ENCODE data around the gene CCDC192.
A peak's percentile ranks its signal among the peaks of the same experiment; 100 is the strongest.

CCDC192 gene

DNA sequence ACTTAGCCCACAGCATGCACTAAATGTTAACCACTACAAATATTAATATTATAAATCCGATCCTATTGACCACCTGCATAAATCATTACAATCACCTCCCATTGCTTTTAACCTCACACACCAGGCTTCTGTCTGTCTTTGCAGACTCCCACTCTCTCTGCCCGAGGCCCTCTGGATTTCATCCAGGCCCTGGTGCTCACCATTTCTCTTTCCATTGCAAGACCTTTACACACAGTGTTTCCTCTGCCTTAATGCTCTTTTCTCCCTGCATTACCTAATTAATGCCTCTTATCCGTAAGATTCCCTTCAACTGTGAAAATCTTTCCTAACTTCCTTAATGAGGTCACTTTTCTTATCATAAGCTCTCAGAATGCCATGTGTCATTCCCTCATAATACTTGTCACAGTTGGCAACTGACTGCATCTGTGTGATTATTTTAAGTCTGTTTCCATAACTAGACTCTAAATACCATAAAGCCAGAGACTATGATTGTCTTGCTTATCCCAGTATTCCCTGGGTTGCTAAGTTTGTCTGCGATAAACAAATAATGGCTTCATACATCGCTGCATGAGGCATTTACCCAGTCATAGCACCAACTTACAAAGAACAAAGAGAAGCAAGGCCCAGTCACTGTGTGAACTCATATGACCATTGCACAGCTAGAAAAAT lies 155.1 kb downstream of the CCDC192 start:
- POLR2A ChIA-PET: no interaction called here
- TF ChIP-seq CTBP1 (IDR thresholded peaks at IDR 0.05; ENCODE audit: borderline replicate concordance) (no peak), FOXK2 (IDR thresholded peaks at IDR 0.05) (no peak)
- TF ChIP-seq, protein P1, sequence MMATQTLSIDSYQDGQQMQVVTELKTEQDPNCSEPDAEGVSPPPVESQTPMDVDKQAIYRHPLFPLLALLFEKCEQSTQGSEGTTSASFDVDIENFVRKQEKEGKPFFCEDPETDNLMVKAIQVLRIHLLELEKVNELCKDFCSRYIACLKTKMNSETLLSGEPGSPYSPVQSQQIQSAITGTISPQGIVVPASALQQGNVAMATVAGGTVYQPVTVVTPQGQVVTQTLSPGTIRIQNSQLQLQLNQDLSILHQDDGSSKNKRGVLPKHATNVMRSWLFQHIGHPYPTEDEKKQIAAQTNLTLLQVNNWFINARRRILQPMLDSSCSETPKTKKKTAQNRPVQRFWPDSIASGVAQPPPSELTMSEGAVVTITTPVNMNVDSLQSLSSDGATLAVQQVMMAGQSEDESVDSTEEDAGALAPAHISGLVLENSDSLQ (IDR thresholded peaks at IDR 0.05): no peak
- DNase-seq (ENCODE audit: extremely low spot score): no peak
- CTCF ChIA-PET: no interaction called here

DNA sequence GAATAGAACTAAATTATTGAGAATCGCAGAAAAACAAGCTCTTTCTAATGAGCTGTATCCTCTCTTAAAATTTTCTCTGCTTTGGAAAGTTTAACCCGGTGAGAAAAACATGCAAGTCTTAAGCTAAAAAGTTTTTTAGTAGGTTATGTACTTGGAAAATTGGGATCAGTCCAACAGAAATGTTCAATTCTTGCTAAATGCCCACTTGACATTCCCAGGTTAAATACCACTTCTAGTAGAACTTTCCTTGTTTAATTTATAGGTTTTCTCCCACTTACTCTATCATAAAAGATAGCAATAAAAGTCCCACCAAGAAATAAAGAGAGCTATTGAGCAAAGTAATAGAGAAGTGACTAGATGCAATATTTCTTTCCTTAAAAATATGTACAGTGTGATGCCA lies 157.1 kb downstream of the CCDC192 start:
- no peak for DNase-seq (ENCODE audit: extremely low spot score)
- TF ChIP-seq CTBP1 (IDR thresholded peaks at IDR 0.05; ENCODE audit: borderline replicate concordance): no peak
- no peak for TF ChIP-seq SP1 (IDR thresholded peaks at IDR 0.05)
- TF ChIP-seq, protein P1 (IDR thresholded peaks at IDR 0.05): peak; percentile 14; the same call in 1 of the 2 replicates
- no peak for TF ChIP-seq ELF4 (IDR thresholded peaks at IDR 0.05)
- TF ChIP-seq NFRKB (IDR thresholded peaks at IDR 0.05): no peak
- no peak for TF ChIP-seq FOXA1 (IDR thresholded peaks at IDR 0.05)
- no peak for TF ChIP-seq LEF1 (IDR thresholded peaks at IDR 0.05; ENCODE audit: borderline replicate concordance)
- TF ChIP-seq ZNF384 (IDR thresholded peaks at IDR 0.05): no peak
- CTCF ChIA-PET: no interaction called here
- POLR2A ChIA-PET: interaction anchor here (0.6 kb wide), 1 partner anchor 229 kb away, joined by 4 read pairs; no protein-coding TSS in a partner anchor

DNA sequence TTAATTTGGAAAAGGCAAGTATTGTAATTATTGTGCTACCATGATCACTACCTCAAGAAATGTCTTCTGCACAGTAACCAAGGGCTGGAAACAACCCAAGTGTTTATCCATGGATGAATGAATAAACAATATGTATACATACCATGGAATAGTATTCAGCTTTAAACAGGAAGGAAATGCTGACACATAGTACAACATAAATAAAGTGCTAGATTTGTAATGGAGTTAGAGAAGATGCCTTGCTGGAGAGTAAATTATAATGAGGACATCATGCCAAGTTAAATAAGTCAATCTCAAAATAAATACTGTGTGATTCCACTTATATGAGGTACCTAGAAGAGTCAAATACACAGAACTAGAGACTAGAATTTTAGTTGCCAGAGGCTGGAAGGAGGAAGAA lies 160.0 kb downstream of the CCDC192 start:
- POLR2A ChIA-PET: no interaction called here
- CTCF ChIA-PET: interaction anchor here (0.6 kb wide), 1 partner anchor 47 kb away, joined by 6 read pairs; no protein-coding TSS in a partner anchor
- DNase-seq (ENCODE audit: extremely low spot score): no peak
- no peak for TF ChIP-seq FOXA1 (IDR thresholded peaks at IDR 0.05)
- TF ChIP-seq SUZ12 (IDR thresholded peaks at IDR 0.05): no peak
- no peak for TF ChIP-seq ARNT (IDR thresholded peaks at IDR 0.05)
- TF ChIP-seq L3MBTL2 (conservative IDR thresholded peaks at IDR 0.05): no peak
- no peak for TF ChIP-seq FOXK2 (IDR thresholded peaks at IDR 0.05)
- TF ChIP-seq, protein P1 (IDR thresholded peaks at IDR 0.05): no peak
- no peak for TF ChIP-seq NFRKB (IDR thresholded peaks at IDR 0.05)
- TF ChIP-seq CTBP1 (IDR thresholded peaks at IDR 0.05; ENCODE audit: borderline replicate concordance): no peak
- no peak for TF ChIP-seq BHLHE40 (IDR thresholded peaks at IDR 0.05; ENCODE audit: borderline replicate concordance)
- TF ChIP-seq SP1 (IDR thresholded peaks at IDR 0.05): no peak
- no peak for TF ChIP-seq FOXM1 (IDR thresholded peaks at IDR 0.05; ENCODE audit: borderline replicate concordance)
- TF ChIP-seq TARDBP (IDR thresholded peaks at IDR 0.05): no peak
- TF ChIP-seq ELF4 (IDR thresholded peaks at IDR 0.05): no peak

DNA sequence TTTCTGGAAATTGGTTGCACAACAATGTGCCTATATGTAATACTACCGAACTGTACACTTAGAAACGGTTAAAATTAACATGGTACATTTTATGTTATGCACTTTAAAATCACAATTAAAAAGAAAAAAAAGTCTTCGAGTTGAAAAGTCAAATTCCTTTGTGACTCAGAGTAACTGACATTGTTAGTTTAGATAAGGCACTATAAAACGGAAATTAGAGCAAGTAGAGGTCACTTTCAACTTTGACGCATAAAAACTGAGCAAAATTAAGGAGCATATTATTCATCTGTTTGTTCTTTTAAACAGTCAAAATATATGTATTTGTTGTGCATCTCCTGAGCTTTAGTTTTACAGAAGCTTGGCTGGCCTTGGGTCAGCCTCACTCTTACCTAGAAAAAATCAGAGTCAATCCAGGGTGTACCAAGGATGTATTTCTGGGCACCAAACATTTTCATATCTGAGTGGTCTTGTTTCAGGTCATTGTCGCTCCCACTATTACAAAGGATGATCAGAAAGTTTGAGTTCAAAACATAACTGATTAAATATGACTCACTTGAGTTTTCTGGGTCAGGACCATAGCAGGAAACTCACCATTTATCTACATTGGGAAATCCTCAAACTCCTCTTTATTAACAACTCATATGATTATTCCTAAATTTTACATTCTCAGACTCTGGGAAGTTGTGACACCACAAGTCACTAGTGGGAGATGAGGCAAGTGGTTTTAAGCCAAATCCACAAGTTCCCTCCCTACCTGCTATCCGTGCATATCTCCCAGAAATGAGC lies 160.6 kb downstream of the CCDC192 start:
- DNase-seq (ENCODE audit: extremely low spot score): no peak
- no peak for TF ChIP-seq ARNT (IDR thresholded peaks at IDR 0.05)
- no peak for TF ChIP-seq TARDBP (IDR thresholded peaks at IDR 0.05)
- TF ChIP-seq CTBP1 (IDR thresholded peaks at IDR 0.05; ENCODE audit: borderline replicate concordance): no peak
- TF ChIP-seq SUZ12 (IDR thresholded peaks at IDR 0.05): no peak
- TF ChIP-seq LEF1 (IDR thresholded peaks at IDR 0.05; ENCODE audit: borderline replicate concordance): no peak
- no peak for TF ChIP-seq FOXA1 (IDR thresholded peaks at IDR 0.05)
- TF ChIP-seq BHLHE40 (IDR thresholded peaks at IDR 0.05; ENCODE audit: borderline replicate concordance): no peak
- TF ChIP-seq ELF4 (IDR thresholded peaks at IDR 0.05): no peak
- no peak for TF ChIP-seq HDGF (IDR thresholded peaks at IDR 0.05; ENCODE audit: borderline replicate concordance)
- no peak for TF ChIP-seq FOXK2 (IDR thresholded peaks at IDR 0.05)
- TF ChIP-seq ZNF384 (IDR thresholded peaks at IDR 0.05): no peak
- ChIA-PET POLR2A (no interaction called here), CTCF (interaction anchor here (0.6 kb wide), 1 partner anchor 46 kb away, joined by 6 read pairs; no protein-coding TSS in a partner anchor)

DNA sequence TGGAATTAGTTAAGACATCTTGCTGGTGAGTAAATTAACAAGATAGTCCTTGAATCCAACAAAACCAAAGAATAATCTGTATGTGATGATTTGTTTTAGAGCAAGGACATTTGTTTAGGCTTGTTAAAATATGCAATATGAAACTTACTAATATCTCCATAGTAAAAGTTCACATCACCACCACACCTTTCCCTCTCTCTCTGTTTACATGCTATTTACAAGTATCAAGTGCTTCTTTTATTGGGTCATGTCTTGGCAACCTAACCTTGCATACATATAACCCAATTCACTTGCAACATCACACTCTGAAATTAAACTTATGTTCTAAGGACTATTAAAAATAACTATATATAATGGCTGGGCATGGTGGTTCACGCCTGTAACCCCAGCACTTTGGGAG lies 161.3 kb downstream of the CCDC192 start:
- ChIA-PET CTCF (interaction anchor here (2.0 kb wide), 1 partner anchor 13 kb away, joined by 20 read pairs; no protein-coding TSS in a partner anchor), POLR2A (no interaction called here)
- DNase-seq (ENCODE audit: extremely low spot score): no peak
- TF ChIP-seq, protein P1 (IDR thresholded peaks at IDR 0.05): no peak
- TF ChIP-seq HDGF (IDR thresholded peaks at IDR 0.05; ENCODE audit: borderline replicate concordance): no peak
- no peak for TF ChIP-seq SP1 (IDR thresholded peaks at IDR 0.05)
- TF ChIP-seq ZNF384 (IDR thresholded peaks at IDR 0.05): no peak
- no peak for TF ChIP-seq BHLHE40 (IDR thresholded peaks at IDR 0.05; ENCODE audit: borderline replicate concordance)
- TF ChIP-seq ELF4 (IDR thresholded peaks at IDR 0.05): no peak
- TF ChIP-seq NFRKB (IDR thresholded peaks at IDR 0.05): no peak
- TF ChIP-seq FOXM1 (IDR thresholded peaks at IDR 0.05; ENCODE audit: borderline replicate concordance): no peak
- TF ChIP-seq SUZ12 (IDR thresholded peaks at IDR 0.05): no peak
- no peak for TF ChIP-seq FOXK2 (IDR thresholded peaks at IDR 0.05)
- no peak for TF ChIP-seq FOXA1 (IDR thresholded peaks at IDR 0.05)
- no peak for TF ChIP-seq TARDBP (IDR thresholded peaks at IDR 0.05)
- no peak for TF ChIP-seq ARNT (IDR thresholded peaks at IDR 0.05)
- TF ChIP-seq LEF1 (IDR thresholded peaks at IDR 0.05; ENCODE audit: borderline replicate concordance): no peak
- TF ChIP-seq CTBP1 (IDR thresholded peaks at IDR 0.05; ENCODE audit: borderline replicate concordance): no peak

All from HEK293T (cell line).